Measurements from ENCODE around the gene PUS7.
"Not testable (repeated sequence)": the region's sequence is repeated elsewhere in the genome, so short reads cannot be mapped to it uniquely, and the experiment has no call there.

The PUS7 gene, protein sequence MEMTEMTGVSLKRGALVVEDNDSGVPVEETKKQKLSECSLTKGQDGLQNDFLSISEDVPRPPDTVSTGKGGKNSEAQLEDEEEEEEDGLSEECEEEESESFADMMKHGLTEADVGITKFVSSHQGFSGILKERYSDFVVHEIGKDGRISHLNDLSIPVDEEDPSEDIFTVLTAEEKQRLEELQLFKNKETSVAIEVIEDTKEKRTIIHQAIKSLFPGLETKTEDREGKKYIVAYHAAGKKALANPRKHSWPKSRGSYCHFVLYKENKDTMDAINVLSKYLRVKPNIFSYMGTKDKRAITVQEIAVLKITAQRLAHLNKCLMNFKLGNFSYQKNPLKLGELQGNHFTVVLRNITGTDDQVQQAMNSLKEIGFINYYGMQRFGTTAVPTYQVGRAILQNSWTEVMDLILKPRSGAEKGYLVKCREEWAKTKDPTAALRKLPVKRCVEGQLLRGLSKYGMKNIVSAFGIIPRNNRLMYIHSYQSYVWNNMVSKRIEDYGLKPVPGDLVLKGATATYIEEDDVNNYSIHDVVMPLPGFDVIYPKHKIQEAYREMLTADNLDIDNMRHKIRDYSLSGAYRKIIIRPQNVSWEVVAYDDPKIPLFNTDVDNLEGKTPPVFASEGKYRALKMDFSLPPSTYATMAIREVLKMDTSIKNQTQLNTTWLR

DNA sequence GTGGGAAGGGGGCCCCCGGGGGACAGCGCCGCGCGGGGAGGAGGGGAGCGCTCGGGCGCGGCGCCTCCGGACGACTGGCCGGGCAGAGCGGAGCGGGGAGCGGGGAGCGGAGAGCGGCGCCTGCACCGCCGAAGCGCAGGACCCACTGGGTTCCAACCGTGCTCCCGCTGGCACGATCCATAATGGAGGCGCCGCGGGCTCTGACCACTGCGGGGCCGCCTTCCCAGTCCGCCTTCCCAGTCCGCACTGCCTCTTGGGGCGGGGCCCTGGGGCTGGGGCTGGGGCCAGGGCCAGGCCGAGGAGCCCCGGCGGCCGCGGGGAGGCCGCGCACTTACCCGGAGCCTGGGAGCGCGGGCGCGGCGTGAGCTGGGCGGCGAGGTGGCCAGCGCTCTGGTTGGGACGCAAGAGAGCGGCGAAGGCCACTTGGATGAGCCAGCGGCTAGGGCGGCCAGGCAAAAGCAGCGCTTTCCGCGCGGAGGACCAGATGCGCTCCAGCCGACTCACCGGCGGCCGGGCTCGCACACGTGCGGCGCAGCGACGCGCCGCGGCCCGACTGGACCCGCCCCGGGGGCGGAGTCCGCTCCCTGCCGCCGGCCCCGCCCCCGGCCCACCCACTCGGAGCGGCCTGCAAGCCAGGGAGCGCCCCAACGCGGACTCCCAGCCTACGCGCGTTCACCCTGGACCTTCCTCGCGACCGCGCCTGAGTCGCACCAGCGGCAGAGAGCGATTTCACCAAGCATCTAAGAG, at the start of gene PUS7:
TSS of gene PUS7 (minus strand) at position 555 of the 747 bp plus-strand sequence. CDS start 13,759 bp downstream, outside the sequence.
- peak; percentile 91 for DNase-seq (ENCODE audit: low spot score)

DNA sequence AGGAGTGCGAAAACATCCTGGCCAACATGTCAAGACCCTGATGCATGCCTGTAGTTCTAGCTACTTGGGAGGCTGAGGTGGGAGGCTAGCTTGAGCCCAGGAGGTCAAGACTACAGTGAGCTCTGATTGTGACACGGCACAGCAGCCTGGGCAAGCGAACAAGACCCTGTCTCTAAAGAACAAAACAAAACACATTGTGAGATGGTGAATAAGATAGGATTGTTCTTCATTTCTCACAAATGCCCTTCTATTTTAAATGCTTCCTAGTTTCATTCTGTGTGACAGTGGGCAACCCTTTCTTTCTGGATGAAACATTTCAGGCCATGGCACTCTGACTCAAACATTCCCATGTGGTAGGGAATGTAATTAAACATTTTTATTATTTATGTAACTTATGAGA, 45.8 kb upstream of the PUS7 start:
- DNase-seq (ENCODE audit: low spot score) = no peak

DNA sequence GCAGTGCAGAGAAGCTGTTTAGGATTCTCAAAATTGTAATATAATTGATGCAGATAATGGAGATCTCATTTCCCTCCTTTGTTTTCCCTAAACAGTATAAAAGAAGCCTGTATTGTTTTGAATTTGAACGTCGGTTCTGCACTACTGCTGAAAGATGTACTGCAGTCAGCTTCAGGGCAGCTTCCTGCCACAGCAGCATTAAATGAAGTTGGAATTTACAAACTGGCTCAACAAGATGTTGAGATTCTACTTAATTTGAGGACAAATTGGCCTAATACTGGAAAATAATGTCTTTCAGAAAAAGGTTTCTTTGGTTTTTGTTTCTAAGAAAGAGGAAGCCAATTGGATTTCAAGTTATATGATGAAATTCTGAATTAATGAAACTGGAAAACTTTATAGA, 45.0 kb upstream of the PUS7 start:
- DNase-seq (ENCODE audit: low spot score) = no peak

DNA sequence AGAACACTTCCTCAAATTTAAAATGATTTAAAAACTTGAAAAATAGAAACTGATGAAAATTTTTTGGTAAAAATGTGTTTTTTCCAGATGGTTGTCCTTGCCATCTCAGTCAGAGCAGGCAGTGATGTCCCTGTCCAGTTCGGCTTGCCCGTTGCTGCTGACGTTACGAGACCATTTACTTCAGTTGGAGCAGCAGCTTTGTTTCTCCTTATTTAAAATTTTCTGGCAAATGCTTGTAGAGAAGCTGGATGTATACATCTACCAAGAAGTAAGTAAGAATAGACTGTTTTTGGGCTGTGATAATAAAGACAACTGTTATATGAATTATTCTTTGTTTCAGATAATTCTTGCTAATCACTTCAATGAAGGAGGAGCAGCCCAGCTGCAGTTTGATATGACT, 43.1 kb upstream of the PUS7 start:
- DNase-seq (ENCODE audit: low spot score) = no peak

DNA sequence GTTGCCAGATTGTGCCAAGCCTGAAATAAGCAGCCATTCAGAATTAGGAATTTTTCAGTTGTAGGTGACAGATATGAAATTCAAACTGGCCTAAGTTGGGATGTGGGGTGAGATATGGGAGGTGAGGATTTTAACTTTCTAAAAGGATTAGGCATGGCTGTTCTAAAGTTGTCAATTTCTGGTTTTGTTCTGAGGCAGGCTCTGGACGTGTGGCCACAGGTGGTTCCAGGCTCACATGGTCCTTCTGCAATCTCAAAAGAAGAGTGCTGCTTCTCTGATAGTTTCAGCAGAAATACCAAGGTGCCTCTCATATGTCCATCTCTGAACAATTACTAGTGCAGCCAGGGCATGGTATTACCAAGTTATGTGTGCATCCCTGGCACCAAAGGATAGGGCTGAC, 37.9 kb upstream of the PUS7 start:
- no peak for DNase-seq (ENCODE audit: low spot score)

DNA sequence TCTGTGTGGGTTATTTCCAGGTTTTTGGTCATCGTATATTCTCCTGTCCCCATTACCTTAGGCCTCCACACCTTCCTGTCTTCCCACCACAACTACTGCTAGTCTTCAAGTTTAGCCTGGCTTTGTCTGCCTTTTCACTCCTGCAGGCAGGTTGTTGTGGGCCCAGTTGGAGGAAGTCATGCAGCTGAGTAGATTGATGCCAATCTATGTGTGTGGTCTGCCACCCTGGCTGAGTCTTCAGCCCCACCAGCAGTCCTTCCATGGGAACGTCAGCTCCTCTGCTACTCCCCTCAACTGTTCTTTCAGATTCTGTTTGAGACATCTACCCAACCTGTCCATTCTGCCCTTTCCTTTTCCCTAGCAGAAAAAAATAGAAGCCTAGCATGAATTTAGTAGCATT, 16.3 kb upstream of the PUS7 start:
- no peak for DNase-seq (ENCODE audit: low spot score)

DNA sequence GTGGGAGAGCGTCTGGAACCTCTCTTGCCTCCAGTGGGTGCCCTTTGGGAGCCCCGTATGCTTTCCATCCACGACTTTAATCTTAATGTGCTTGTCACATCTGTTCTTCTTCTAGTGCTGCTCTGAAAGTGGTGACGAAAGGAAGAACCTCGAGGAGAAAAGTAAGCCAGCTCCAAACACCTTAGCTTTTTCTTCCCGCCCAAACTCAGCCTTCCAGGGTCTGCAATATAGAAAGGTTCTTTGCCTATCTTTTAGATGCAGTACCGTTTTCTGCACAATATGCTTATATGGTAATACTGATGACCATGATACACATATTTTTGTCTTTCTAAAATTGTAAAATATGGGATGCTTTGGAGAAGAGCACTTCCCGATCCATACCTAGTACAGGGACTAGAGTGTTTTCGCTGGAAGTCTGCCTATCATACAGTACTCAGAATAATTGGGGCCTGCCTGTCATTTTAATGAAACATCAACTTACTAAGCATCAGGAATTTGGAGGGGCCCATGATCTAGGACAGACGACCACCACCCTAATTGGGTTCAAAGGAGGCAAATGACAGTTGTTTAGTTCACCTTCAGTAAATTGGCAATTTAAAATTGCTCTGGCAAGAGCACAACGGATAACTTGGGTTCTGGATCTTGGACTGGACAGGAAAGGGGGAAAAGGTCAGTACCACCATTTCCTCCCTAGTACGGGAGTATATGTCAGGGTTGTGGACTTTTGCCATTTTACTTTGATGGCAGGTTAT, 10.8 kb upstream of the PUS7 start:
- no peak for DNase-seq (ENCODE audit: low spot score)

DNA sequence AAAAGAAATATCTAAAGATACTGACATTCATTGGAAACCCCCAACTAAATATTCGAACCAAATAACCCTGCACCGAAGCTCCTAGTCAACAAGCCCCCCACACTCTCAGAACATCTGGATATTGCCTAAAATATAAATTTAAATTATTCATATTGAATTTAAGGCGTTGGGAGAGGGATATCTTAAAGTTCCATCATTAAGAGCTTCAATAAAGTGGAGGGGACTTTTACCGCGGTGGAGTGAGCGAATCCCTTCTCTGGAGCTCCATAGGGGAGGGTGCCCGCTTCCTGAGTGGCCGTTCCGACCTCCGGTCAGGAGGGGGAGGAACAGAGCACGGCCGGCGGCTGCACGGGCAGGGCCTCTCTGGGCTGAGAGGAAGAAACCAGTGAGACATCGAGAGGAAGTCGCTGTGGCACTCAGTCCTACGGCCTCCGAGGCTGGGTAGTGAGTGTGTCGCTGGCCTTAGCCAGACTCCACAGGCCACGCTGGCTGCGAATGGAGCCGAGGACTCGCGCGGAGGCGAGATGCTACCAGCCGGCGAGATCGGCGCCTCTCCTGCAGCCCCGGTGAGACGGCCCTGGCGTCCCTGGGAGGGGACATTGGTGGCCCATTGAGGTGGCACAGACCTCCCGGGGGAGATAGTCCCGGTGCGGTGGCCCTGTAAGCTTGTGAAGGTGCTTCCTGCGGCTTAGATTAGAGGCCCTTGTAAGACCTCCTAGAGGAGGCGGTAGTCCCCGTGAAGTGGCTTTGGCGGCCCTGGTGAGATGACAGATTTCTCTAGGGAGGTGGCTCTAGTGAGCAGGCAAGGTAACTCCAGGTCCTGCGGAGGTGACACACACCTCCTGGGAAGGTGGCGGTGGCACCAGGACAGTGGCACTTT, 10.0 kb upstream of the PUS7 start, which contains the start of gene RINT1:
TSS of gene RINT1 (plus strand) at position 410 of the 880 bp plus-strand sequence. CDS start at position 525, 115 bp downstream.
- peak; percentile 97 for DNase-seq (ENCODE audit: low spot score)

DNA sequence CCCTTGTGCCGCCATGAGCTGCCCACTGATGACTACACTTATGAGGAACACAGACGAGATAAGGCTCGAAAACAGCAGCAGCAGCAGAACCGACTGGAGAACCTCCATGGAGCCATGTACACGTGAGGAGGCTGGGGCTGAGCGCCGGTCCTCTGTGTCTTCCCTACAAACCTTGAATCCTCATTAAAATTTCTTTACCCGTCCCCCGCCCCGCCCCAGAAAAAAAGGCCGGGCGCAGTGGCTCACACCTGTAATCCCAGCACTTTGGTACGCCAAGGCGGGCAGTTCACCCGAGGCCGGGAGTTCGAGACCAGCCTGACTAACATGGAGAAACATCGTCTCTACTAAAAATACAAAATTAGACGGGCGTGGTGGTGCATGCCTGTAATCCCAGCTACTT, 8.5 kb upstream of the PUS7 start:
- DNase-seq (ENCODE audit: low spot score) = no peak

DNA sequence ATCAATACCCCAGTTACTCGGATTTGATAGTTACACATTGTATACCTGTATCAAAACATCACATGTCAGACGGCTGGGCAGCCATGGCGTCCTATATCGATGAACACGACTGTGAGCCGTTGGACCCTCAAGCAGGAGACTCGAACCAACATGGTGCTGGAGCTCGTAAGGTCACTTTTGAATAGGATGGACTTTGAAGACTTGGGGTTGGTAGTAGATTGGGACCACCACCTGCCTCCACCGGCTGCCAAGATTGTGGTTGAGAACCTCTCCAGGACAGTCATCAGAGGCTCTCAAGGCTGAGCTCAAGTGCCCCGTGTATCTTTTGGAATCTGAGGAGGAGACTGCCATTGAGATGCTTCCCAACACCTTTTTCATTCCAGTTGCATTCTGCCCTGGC, 8.1 kb upstream of the PUS7 start:
- DNase-seq (ENCODE audit: low spot score) = no peak

DNA sequence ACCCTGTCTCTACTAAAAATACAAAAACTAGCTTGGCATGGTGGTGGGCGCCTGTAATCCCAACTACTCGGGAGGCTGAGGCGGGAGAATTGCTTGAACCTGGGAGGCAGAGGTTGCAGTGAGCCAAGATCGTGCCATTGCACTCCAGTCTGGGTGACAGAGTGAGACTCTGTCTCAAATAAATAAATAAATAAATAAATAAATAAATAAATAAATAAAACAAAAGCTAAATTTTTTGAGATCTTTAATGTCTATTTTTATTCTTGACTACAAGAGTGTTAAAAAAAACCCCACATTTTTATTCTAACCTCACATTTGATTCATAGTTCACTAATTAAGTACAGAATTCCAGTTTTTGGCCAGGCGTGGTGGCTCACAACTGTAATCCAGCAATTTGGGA, 5.7 kb upstream of the PUS7 start:
- not testable (repeated sequence) for DNase-seq (ENCODE audit: low spot score)

DNA sequence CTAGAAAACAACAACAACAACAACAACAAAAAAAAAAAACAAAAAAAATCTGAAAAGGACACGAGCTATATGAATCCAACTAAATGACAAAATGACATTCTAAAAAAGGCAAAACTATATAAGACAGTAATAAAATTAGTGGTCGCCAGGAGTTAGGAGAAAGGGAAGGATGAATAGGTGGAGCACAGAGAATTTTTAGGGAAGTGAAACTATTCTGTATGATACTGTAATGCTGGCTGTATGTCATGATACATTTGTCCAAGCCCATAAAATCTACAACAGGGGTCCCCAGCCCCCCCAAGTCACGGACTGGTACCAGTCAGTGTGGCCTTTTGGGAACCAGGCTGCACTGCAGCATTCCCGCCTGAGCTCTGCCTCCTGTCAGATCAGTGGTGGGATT, 2.8 kb upstream of the PUS7 start:
- DNase-seq (ENCODE audit: low spot score) = no peak

DNA sequence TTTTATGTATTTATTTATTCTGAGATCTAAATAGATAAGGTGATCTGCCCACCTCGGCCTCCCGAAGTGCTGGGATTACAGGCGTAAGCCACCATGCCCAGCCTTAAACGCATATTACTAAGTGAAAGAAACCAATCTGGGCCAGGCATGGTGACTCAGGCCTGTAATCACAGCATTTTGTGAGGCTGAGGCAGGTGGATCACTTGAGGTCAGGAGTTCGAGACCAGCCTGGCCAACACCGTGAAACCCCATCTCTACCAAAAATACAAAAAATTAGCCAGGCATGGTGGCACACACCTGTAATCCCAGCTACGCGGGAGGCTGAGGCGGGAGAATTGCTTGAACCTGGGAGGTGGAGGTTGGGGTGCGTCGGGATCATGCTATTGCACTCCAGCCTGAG, 2.4 kb upstream of the PUS7 start:
- not testable (repeated sequence) for DNase-seq (ENCODE audit: low spot score)

DNA sequence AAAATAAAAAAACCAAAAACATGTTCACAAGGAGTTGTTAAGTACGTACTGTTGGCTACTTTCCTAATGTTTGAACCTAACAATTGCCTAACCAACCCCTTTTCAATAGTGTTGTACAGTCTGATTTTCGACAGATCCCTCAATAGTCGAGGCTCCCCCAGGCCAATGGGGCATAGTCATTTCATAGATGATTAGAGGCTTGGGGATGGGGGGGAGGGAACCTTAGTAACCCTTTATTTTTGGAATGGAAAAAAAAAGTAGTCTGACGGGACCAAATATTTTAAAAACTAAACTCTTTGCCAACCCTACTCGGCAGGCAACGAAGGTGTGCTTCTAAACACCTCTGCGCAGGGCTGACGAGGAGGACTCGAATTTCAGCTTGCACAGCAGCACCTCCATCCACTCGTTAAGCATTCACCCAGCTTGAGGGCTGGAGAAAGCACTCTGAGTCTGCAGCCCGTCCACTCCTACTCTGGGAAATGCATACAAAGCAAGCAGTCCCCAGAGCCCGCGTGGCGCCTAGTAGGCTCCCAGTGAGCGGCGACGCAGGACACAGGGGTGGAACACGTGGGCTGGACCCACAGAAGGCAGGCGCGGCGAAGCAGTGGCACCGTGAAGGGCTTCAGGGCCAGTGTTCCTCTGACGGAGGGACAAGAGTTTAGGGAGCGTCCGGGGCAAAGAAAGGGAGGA, 899 bp downstream of the PUS7 start:
- DNase-seq (ENCODE audit: low spot score) = peak; percentile 66

DNA sequence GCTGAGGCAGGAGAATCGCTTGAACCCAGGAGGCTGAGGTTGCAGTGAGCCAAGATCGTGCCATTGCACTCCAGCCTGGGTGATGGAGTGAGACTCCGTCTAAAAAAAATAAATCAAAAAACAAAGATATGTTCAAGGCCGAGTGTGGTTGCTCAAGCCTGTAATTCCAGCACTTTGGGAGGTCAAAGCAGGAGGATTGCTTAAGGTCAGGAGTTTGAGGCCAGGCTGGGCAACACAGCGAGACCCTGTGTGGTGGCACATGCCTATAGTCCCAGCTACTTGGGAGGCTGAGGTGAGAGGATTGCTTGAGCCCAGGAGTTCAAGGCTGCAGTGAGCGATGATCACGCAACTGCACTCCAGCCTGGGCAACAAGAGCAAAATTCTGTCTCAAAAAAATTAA, 1.5 kb downstream of the PUS7 start:
- DNase-seq (ENCODE audit: low spot score) = not testable (repeated sequence)

DNA sequence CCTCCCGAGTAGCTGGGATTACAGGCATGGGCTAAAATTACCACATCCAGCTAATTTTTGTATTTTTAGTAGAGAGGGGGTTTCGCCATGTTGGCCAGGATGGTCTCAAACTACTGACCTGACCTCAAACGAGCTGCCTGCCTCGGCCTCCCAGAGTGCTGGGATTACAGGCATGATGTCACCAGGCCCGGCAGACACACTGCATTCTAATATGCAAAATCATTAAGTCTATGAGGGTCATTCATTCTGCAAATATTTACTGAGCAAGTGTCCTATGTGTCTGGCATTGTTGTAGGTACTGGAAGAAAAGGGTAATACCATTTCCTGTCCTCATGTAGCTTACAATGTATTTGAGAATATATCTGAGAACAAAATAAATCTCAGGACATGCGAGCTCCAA, 2.7 kb downstream of the PUS7 start:
- DNase-seq (ENCODE audit: low spot score) = no peak

DNA sequence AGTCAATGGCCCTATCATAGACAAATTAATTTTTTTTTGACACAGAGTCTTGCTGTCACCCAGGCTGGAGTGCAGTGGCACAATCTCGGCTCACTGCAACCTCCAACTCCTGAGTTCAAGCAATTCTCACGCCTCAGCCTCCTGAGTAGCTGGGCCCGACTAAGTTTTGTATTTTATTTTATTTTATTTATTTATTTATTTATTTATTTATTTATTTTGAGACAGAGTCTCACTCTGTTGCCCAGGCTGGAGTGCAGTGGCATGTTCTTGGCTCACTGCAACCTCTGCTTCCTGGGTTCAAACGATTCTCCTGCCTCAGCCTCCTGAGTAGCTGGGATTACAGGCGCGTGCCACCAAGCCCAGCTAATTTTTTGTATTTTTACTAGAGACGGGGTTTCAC, 6.5 kb downstream of the PUS7 start:
- not testable (repeated sequence) for DNase-seq (ENCODE audit: low spot score)

DNA sequence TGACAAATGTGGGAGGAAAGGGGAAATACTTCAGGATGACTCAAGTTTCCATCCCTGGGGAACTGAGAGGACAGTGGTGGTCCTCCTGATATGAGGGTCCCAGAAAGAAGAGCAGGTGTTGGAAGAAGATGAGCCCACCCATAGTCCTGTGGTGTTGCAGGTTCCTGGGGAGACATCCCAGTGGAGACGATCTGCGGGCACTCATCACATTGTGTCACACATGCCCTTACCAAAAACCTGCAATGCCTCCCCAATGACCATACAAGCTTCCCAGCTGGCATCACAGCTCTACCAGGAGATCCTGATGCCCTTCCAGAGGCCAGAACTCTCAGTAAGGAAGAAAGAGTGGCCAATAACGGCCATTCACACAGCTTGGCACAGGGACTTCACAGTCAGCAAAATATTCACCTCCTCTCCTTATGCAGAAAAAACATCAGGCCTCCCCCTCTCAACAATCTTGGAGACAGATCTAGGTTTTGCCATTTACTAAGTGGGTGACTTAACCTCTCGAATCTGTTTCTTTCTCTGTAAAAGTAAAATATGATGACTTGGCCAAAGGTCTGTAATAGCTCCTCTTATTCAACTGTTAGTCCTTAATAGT, 9.0 kb downstream of the PUS7 start:
- DNase-seq (ENCODE audit: low spot score) = no peak

DNA sequence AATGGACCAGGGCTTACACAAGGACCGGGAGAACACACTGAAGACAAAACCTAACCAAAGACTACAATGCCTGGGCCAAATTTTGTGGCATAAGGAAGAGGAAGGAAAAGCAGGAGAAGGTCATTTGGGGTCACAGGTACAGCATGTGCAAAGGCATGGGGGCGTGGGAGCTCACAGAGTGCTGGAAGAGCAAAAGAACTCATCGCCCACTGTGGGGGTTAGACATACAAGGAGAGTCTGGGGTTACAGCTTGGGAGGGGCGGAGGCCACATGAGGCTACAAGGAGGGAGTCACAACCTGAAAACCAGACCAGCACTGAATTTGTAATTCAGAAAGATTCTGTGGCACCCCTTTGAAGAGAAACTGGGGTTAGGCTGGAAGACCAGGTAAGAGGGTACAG, 9.7 kb downstream of the PUS7 start:
- no peak for DNase-seq (ENCODE audit: low spot score)

DNA sequence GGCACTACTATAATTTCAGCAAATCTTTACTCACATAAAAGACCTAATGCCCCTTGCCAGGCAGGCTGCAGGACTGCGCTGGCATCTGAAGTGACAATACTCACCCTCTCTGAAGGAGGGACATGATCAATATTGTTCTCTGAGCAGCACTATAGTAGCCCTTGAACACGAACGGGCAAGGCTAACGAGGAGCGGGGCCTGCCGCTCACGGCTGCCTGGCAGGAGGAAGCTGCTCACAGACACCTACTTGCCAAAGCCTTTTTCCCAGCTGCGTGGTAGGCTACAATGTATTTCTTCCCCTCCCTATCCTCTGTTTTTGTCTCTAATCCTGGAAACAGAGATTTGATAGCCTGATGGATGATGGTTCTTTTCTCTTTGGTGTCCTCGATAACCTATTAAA, 19.9 kb downstream of the PUS7 start:
- peak; percentile 13 for DNase-seq (ENCODE audit: low spot score)
